SK-N-SH (cell line): ENCODE measurements around the gene NPEPL1.

Source experiments
- EP300 ChIP-seq, 2 experiments: IDR thresholded peaks; 2 replicates each; pipeline versions ENCODE4 v1.4.0 to v1.6.1; 2012; ENCODE audit warnings: borderline replicate concordance in 1 of 2, low read depth in 1 of 2, low read length in 1 of 2
- EZH2phosphoT487 ChIP-seq: fragments of 200-600 bp; sonication (generic); IDR thresholded peaks from 2 replicates; pipeline ENCODE4 v1.6.1; 2017; ENCODE audit warnings: low read depth, mixed run types, mild to moderate bottlenecking, antibody characterized with exemption, moderate library complexity, borderline replicate concordance
- FOXM1 ChIP-seq: IDR thresholded peaks from 2 replicates; pipeline ENCODE4 v1.4.0; 2012; ENCODE audit warnings: low read depth, mild to moderate bottlenecking
- MXI1 ChIP-seq: IDR thresholded peaks from 2 replicates; pipeline ENCODE4 v1.6.1; 2012; ENCODE audit warnings: mild to moderate bottlenecking, low read depth, low read length, improper control_type of control experiment
- POLR2AphosphoS5 ChIP-seq: IDR thresholded peaks from 2 replicates; pipeline ENCODE4 v1.6.1; 2012; ENCODE audit warnings: low read depth, low read length
- RAD21 ChIP-seq: IDR thresholded peaks from 2 replicates; pipeline ENCODE4 v1.6.1; 2012; ENCODE audit warnings: mild to moderate bottlenecking, low read length
- TF ChIP-seq, protein P1 (sequence below): fragments of 200-600 bp; sonication (generic); IDR thresholded peaks from 2 replicates; pipeline ENCODE4 v1.6.1; 2017; ENCODE audit warnings: antibody characterized with exemption, mild to moderate bottlenecking, moderate library complexity
- TF ChIP-seq, protein P2 (sequence below): IDR thresholded peaks from 2 replicates; pipeline ENCODE4 v1.4.0; 2012; ENCODE audit warnings: low read depth, borderline replicate concordance
- TF ChIP-seq, protein P3 (sequence below): IDR thresholded peaks from 2 replicates; pipeline ENCODE4 v1.4.0; 2012; ENCODE audit warnings: low read depth

DNA sequence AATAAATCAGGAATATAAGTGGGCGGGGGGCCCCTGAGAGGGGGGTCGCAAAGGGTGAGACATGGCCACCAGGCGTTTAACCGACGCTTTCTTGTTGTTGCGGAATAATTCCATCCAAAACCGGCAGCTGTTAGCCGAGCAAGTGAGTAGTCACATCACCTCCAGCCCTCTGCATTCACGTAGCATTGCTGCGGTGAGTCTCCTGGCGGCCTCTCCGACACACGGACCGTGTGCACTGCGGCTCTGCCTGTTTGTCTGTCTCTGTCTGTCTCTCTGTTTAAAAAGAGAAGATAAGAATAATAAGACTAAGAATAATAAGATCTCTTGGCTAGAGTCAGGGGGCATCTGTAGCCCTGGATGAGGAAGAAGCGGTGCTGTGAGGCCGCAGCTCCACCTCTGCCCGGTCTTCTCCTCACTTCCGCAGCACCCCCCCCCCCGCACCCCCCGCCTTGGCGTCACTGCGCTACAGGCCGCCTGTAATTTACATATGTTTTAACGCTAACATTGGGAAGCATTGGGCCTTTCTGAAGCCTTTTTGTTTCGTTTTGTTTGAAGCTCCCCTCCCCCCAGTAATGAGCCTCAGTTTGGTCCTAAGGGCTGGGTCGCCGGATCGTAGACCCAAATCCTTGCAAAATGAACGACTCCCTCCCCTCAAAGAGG, 40.5 kb upstream of the NPEPL1 start:
- TF ChIP-seq, protein P1, sequence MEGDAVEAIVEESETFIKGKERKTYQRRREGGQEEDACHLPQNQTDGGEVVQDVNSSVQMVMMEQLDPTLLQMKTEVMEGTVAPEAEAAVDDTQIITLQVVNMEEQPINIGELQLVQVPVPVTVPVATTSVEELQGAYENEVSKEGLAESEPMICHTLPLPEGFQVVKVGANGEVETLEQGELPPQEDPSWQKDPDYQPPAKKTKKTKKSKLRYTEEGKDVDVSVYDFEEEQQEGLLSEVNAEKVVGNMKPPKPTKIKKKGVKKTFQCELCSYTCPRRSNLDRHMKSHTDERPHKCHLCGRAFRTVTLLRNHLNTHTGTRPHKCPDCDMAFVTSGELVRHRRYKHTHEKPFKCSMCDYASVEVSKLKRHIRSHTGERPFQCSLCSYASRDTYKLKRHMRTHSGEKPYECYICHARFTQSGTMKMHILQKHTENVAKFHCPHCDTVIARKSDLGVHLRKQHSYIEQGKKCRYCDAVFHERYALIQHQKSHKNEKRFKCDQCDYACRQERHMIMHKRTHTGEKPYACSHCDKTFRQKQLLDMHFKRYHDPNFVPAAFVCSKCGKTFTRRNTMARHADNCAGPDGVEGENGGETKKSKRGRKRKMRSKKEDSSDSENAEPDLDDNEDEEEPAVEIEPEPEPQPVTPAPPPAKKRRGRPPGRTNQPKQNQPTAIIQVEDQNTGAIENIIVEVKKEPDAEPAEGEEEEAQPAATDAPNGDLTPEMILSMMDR: 0 out of 2 replicates have a peak, but pooled peaks have one; percentile 22
- no peak for TF ChIP-seq EP300 (IDR thresholded peaks at IDR 0.05; ENCODE audit: borderline replicate concordance in 1 of 2, low read depth in 1 of 2, low read length in 1 of 2)
- TF ChIP-seq, protein P2, sequence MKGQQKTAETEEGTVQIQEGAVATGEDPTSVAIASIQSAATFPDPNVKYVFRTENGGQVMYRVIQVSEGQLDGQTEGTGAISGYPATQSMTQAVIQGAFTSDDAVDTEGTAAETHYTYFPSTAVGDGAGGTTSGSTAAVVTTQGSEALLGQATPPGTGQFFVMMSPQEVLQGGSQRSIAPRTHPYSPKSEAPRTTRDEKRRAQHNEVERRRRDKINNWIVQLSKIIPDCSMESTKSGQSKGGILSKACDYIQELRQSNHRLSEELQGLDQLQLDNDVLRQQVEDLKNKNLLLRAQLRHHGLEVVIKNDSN: no peak
- no peak for TF ChIP-seq FOXM1
- TF ChIP-seq RAD21: no peak
- peak; percentile 36; the same call in 1 of the 2 replicates for TF ChIP-seq MXI1
- TF ChIP-seq POLR2AphosphoS5: peak; percentile 23
- TF ChIP-seq, protein P3, sequence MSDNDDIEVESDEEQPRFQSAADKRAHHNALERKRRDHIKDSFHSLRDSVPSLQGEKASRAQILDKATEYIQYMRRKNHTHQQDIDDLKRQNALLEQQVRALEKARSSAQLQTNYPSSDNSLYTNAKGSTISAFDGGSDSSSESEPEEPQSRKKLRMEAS: no peak; the same call in 1 of the 2 replicates
- no peak for TF ChIP-seq EZH2phosphoT487
